ENCODE measurements around the gene HERPUD2.
A peak's percentile ranks its signal among the peaks of the same experiment; 100 is the strongest.
"Not testable (repeated sequence)": the region's sequence is repeated elsewhere in the genome, so short reads cannot be mapped to it uniquely, and the experiment has no call there.

The HERPUD2 gene

GRCh38 chr7:35599061-35599460, 95.9 kb downstream of the HERPUD2 start:
- no peak for DNase-seq
- H3K9me3 ChIP-seq, result no peaks in the 10 kb centered on the region
- no peak overlapping the region for H3K4me3 ChIP-seq (ENCODE audit: low read depth, low read length)
- no peaks in the 10 kb centered on the region for H3K27me3 ChIP-seq
- no peak for TF ChIP-seq CTCF (IDR thresholded peaks at IDR 0.05; ENCODE audit: low read depth, low read length)
- no peaks in the 10 kb centered on the region for H3K4me1 ChIP-seq
- H3K36me3 ChIP-seq, result no peaks in the 10 kb centered on the region

- H3K4me3 ChIP-seq (ENCODE audit: low read depth, low read length), result no peak overlapping the region
- no peaks in the 10 kb centered on the region for H3K9me3 ChIP-seq
- no peak for DNase-seq
- no peaks in the 10 kb centered on the region for H3K27me3 ChIP-seq
- no peaks in the 10 kb centered on the region for H3K4me1 ChIP-seq
- TF ChIP-seq CTCF (IDR thresholded peaks at IDR 0.05; ENCODE audit: low read depth, low read length), result no peak
- H3K36me3 ChIP-seq, result no peaks in the 10 kb centered on the region
These were observed 98.9 kb downstream of the HERPUD2 start for GRCh38 chr7:35596061-35596460.

GRCh38 chr7:35593899-35594298, 101.0 kb downstream of the HERPUD2 start:
- peak; percentile 63 for TF ChIP-seq CTCF (IDR thresholded peaks at IDR 0.05; ENCODE audit: low read depth, low read length)
- no peaks in the 10 kb centered on the region for H3K9me3 ChIP-seq
- peak; percentile 47 for DNase-seq
- H3K4me3 ChIP-seq (ENCODE audit: low read depth, low read length), result no peak overlapping the region
- no peaks in the 10 kb centered on the region for H3K27me3 ChIP-seq
- no peaks in the 10 kb centered on the region for H3K4me1 ChIP-seq
- H3K36me3 ChIP-seq, result no peaks in the 10 kb centered on the region

- Histone ChIP-seq H3K9me3 (no peaks in the 10 kb centered on the region), H3K4me3 (ENCODE audit: low read depth, low read length) (no peak overlapping the region), H3K36me3 (no peaks in the 10 kb centered on the region), H3K27me3 (no peaks in the 10 kb centered on the region), H3K4me1 (no peaks in the 10 kb centered on the region)
- TF ChIP-seq CTCF (IDR thresholded peaks at IDR 0.05; ENCODE audit: low read depth, low read length), result no peak
- DNase-seq, result no peak
These were observed 106.3 kb downstream of the HERPUD2 start for GRCh38 chr7:35588647-35589046.

DNA sequence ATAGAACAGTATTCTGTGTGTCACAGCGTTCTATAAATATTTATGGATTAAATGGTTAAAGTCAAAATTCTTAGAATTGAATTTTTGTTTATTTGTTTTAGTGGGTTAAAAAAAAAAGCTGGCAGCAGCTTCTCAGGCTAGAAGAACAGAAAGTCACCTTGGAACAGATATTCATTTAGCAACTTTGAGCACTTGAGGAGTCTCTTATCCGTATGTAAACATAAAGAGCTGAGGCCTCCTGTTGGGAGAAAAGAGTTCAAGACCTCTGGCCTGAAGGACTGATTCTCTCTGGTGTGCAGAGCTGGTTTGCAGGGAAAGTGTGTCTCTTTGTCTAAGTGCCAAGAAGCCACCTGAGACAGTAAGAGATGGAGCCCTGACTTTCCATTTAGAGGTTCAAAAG, 109.9 kb downstream of the HERPUD2 start:
- no peak for TF ChIP-seq CTCF (IDR thresholded peaks at IDR 0.05; ENCODE audit: low read depth, low read length)
- DNase-seq, result no peak
- no peak overlapping the region for H3K4me3 ChIP-seq (ENCODE audit: low read depth, low read length)
- H3K9me3 ChIP-seq, result no peaks in the 10 kb centered on the region
- H3K27me3 ChIP-seq, result no peaks in the 10 kb centered on the region
- no peaks in the 10 kb centered on the region for H3K36me3 ChIP-seq
- no peaks in the 10 kb centered on the region for H3K4me1 ChIP-seq

GRCh38 chr7:35584533-35584932, 110.4 kb downstream of the HERPUD2 start:
- H3K4me1 ChIP-seq; DNase-seq; H3K9me3 ChIP-seq; H3K27me3 ChIP-seq; H3K4me3 ChIP-seq (ENCODE audit: low read depth, low read length); H3K36me3 ChIP-seq: not testable (repeated sequence)

Measured in BE2C (cell line).